ENCODE data around the gene LRRFIP1.

The LRRFIP1 gene

DNA sequence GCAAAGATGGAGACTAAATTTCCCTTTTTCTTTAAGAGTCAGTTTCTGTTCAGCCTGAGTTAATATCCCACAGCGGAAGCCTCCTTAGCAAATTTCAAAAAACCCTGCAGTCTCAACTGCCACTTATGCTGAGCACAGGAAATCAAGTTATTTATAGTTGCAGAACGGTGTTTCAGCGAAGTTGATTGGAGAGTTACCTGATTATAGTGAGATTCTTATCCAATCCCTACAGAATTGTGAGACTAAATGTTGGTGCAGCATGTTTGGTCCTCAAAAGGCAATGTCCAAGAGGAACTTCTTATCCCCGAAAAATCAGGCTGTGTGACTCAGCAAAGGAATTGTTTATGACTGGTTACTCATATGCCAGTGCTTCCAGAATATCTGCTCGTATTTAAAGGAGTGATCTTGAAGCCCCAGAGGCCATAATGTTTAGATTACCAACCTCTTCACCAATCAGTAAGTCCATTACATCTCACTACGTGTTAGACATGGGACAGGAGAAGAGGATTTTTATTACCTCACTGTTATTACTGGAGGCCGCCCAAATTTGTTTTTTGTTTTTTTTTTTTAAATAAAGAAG is 67.9 kb downstream of the LRRFIP1 start:
- 0 out of 2 replicates have a peak, but pooled peaks have one; percentile 37 for TF ChIP-seq POLR2AphosphoS5 (IDR thresholded peaks at IDR 0.05; ENCODE audit: low read depth, low read length)
- TF ChIP-seq SIN3A (IDR thresholded peaks at IDR 0.05; ENCODE audit: borderline replicate concordance, insufficient read depth, low read length), result peak; percentile 93; the same call in 1 of the 2 replicates
- no peak; the same call in 1 of the 2 replicates for TF ChIP-seq TAF1 (IDR thresholded peaks at IDR 0.05; ENCODE audit: borderline replicate concordance, insufficient read depth, low read length)

GRCh38 chr2:237696461-237696860 is 69.1 kb downstream of the LRRFIP1 start:
- TF ChIP-seq SIN3A (IDR thresholded peaks at IDR 0.05; ENCODE audit: borderline replicate concordance, insufficient read depth, low read length) (no peak), POLR2AphosphoS5 (IDR thresholded peaks at IDR 0.05; ENCODE audit: low read depth, low read length) (no peak), TAF1 (IDR thresholded peaks at IDR 0.05; ENCODE audit: borderline replicate concordance, insufficient read depth, low read length) (no peak), REST (IDR thresholded peaks at IDR 0.05; ENCODE audit: insufficient read depth in 1 of 2, low read depth in 2 of 2, low read length in 2 of 2) (no peak), FOXP2 (optimal IDR thresholded peaks at IDR 0.05; ENCODE audit: borderline replicate concordance, extremely low read depth, extremely low read length, insufficient read depth) (no peak)

DNA sequence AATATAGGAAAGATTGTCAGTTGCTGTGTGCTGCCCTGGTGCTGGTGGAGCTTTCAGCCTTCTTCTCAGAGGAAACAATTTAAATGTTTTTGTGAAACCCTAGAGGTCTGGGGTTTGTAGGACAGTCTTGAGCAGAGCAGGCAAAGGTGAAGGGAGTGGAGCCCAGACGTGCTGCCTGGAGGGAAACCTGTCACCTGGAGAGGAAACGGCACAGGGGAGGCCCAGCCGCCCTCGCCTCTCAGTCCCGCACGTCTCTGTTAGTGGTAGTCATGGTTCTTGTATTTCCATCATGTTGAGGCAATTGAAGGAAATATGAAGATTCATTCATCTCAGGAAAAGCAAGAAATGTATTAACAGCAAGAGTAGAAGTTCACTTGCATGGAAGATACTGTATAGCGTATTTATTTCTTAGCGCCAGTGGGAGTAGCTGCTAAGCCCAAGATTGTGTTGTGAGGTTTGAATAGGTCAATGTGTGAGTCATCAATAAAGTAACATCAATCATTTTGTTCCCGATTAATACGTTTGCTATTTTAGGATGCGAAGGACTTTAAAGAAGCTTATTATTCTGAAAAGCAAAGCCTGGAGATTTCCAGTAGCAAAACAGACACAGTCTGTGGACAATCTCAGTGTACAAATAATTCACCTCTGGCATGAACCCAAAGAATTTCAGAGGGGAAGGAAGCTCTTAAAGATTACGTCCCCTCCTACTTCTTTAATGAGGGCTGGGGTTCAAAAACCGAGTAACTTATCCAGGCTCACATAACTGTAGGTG is 70.4 kb downstream of the LRRFIP1 start:
- TF ChIP-seq POLR2AphosphoS5 (IDR thresholded peaks at IDR 0.05; ENCODE audit: low read depth, low read length), result no peak
- TF ChIP-seq TAF1 (IDR thresholded peaks at IDR 0.05; ENCODE audit: borderline replicate concordance, insufficient read depth, low read length), result no peak
- TF ChIP-seq FOXP2 (optimal IDR thresholded peaks at IDR 0.05; ENCODE audit: borderline replicate concordance, extremely low read depth, extremely low read length, insufficient read depth), result no peak
- TF ChIP-seq SIN3A (IDR thresholded peaks at IDR 0.05; ENCODE audit: borderline replicate concordance, insufficient read depth, low read length), result no peak
- no peak for TF ChIP-seq REST (IDR thresholded peaks at IDR 0.05; ENCODE audit: insufficient read depth in 1 of 2, low read depth in 2 of 2, low read length in 2 of 2)

- TF ChIP-seq TAF1 (IDR thresholded peaks at IDR 0.05; ENCODE audit: borderline replicate concordance, insufficient read depth, low read length) (no peak), REST (IDR thresholded peaks at IDR 0.05; ENCODE audit: insufficient read depth in 1 of 2, low read depth in 2 of 2, low read length in 2 of 2) (no peak), SIN3A (IDR thresholded peaks at IDR 0.05; ENCODE audit: borderline replicate concordance, insufficient read depth, low read length) (no peak), FOXP2 (optimal IDR thresholded peaks at IDR 0.05; ENCODE audit: borderline replicate concordance, extremely low read depth, extremely low read length, insufficient read depth) (no peak), POLR2AphosphoS5 (IDR thresholded peaks at IDR 0.05; ENCODE audit: low read depth, low read length) (no peak)
These were observed 70.9 kb downstream of the LRRFIP1 start for GRCh38 chr2:237698358-237698694.

- TF ChIP-seq FOXP2 (optimal IDR thresholded peaks at IDR 0.05; ENCODE audit: borderline replicate concordance, extremely low read depth, extremely low read length, insufficient read depth) (no peak), TAF1 (IDR thresholded peaks at IDR 0.05; ENCODE audit: borderline replicate concordance, insufficient read depth, low read length) (no peak), POLR2AphosphoS5 (IDR thresholded peaks at IDR 0.05; ENCODE audit: low read depth, low read length) (no peak), REST (IDR thresholded peaks at IDR 0.05; ENCODE audit: insufficient read depth in 1 of 2, low read depth in 2 of 2, low read length in 2 of 2) (no peak), SIN3A (IDR thresholded peaks at IDR 0.05; ENCODE audit: borderline replicate concordance, insufficient read depth, low read length) (no peak)
These were observed 72.6 kb downstream of the LRRFIP1 start for GRCh38 chr2:237699870-237700511.
